IMR-90 (cell line): ENCODE data around the gene SLC22A4.

Experiments used
- CEBPB ChIP-seq: IDR thresholded peaks from 2 replicates; pipeline ENCODE4 v1.6.1; 2012; ENCODE audit warnings: low read depth, low read length, improper control_type of control experiment
- MAFK ChIP-seq: IDR thresholded peaks from 2 replicates; pipeline ENCODE4 v1.6.1; 2012; ENCODE audit warnings: low read depth, low read length, improper control_type of control experiment
- MAZ ChIP-seq: IDR thresholded peaks from 2 replicates; pipeline ENCODE4 v1.6.1; 2012; ENCODE audit warnings: low read depth, mild to moderate bottlenecking, low read length, improper control_type of control experiment, moderate library complexity, borderline replicate concordance
- POLR2A ChIP-seq: IDR thresholded peaks from 2 replicates; pipeline ENCODE4 v1.6.1; 2012; ENCODE audit warnings: mild to moderate bottlenecking, low read depth, low read length
- RAD21 ChIP-seq: IDR thresholded peaks from 2 replicates; pipeline ENCODE4 v1.6.1; 2012; ENCODE audit warnings: low read length, improper control_type of control experiment
- RCOR1 ChIP-seq: IDR thresholded peaks from 2 replicates; pipeline ENCODE4 v1.6.1; 2012; ENCODE audit warnings: mild to moderate bottlenecking, low read length, improper control_type of control experiment; ENCODE audit not compliant: insufficient replicate concordance
- RFX5 ChIP-seq: IDR thresholded peaks from 2 replicates; pipeline ENCODE4 v1.8.0; 2012; ENCODE audit warnings: low read depth, mild to moderate bottlenecking, low read length, moderate library complexity
- SMC3 ChIP-seq: fragments of 150-350 bp; IDR thresholded peaks from 2 replicates; pipeline ENCODE4 v1.6.1; 2016; ENCODE audit warnings: low read depth, mild to moderate bottlenecking, antibody characterized with exemption, low read length, moderate library complexity
- TF ChIP-seq, protein P1 (sequence below): conservative IDR thresholded peaks from 2 replicates; pipeline ENCODE4 v1.5.1; 2012; ENCODE audit warnings: mild to moderate bottlenecking, low read depth, low read length, improper control_type of control experiment
- TF ChIP-seq, protein P2 (sequence below): fragments of 150-350 bp; IDR thresholded peaks from 2 replicates; pipeline ENCODE4 v1.6.1; 2016; ENCODE audit warnings: low read depth, mild to moderate bottlenecking, low read length, moderate library complexity, borderline replicate concordance
- TF ChIP-seq, protein P3 (sequence below): fragments of 150-350 bp; IDR thresholded peaks from 2 replicates; pipeline ENCODE4 v1.6.1; 2017; ENCODE audit warnings: mild to moderate bottlenecking, antibody characterized with exemption, low read length, low read depth

DNA sequence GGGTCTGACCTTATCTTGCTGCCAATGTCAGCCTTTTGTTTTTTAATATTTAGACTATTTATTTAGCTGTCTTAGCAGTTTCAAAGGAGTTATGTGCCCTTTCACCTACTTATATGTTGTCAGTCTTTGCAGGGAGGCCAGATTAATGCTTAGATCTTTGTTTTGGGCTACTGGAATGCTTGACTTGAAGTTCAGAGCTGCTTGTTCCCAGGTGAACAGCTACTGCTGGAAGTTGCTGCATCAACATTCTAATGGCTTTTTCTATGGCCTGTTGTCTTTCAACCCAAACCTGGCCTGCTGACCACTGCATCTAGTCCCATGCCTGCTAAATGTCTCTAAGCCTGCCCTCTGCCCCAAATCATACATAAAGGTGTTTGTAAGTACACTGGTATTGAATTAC lies 78.3 kb downstream of the SLC22A4 start:
- TF ChIP-seq RCOR1, result no peak
- TF ChIP-seq, protein P1, sequence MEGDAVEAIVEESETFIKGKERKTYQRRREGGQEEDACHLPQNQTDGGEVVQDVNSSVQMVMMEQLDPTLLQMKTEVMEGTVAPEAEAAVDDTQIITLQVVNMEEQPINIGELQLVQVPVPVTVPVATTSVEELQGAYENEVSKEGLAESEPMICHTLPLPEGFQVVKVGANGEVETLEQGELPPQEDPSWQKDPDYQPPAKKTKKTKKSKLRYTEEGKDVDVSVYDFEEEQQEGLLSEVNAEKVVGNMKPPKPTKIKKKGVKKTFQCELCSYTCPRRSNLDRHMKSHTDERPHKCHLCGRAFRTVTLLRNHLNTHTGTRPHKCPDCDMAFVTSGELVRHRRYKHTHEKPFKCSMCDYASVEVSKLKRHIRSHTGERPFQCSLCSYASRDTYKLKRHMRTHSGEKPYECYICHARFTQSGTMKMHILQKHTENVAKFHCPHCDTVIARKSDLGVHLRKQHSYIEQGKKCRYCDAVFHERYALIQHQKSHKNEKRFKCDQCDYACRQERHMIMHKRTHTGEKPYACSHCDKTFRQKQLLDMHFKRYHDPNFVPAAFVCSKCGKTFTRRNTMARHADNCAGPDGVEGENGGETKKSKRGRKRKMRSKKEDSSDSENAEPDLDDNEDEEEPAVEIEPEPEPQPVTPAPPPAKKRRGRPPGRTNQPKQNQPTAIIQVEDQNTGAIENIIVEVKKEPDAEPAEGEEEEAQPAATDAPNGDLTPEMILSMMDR, result no peak
- no peak for TF ChIP-seq SMC3
- no peak for TF ChIP-seq CEBPB
- no peak for TF ChIP-seq MAZ
- TF ChIP-seq, protein P2, sequence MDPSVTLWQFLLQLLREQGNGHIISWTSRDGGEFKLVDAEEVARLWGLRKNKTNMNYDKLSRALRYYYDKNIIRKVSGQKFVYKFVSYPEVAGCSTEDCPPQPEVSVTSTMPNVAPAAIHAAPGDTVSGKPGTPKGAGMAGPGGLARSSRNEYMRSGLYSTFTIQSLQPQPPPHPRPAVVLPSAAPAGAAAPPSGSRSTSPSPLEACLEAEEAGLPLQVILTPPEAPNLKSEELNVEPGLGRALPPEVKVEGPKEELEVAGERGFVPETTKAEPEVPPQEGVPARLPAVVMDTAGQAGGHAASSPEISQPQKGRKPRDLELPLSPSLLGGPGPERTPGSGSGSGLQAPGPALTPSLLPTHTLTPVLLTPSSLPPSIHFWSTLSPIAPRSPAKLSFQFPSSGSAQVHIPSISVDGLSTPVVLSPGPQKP, result no peak
- TF ChIP-seq POLR2A, result no peak
- TF ChIP-seq, protein P3, sequence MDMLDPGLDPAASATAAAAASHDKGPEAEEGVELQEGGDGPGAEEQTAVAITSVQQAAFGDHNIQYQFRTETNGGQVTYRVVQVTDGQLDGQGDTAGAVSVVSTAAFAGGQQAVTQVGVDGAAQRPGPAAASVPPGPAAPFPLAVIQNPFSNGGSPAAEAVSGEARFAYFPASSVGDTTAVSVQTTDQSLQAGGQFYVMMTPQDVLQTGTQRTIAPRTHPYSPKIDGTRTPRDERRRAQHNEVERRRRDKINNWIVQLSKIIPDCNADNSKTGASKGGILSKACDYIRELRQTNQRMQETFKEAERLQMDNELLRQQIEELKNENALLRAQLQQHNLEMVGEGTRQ, result no peak
- TF ChIP-seq RFX5, result no peak
- TF ChIP-seq MAFK, result no peak
- no peak for TF ChIP-seq RAD21
